Transverse colon (tissue), 4 donors: ENCODE data around the gene THSD4.

Experiments
- EP300 ChIP-seq: sonication (generic); formaldehyde crosslinking; IDR thresholded peaks from one replicate; pipeline ENCODE4 v1.6.1; 2017; ENCODE audit warnings: antibody characterized with exemption, low read depth
- POLR2A ChIP-seq: fragments of 450-650 bp; IDR thresholded peaks from one replicate; pipeline ENCODE4 v1.6.1; 2016; ENCODE audit warnings: antibody characterized with exemption, mild to moderate bottlenecking, moderate library complexity
- POLR2AphosphoS5 ChIP-seq, 3 donors: sonication (generic); formaldehyde crosslinking; IDR thresholded peaks; one replicate each; pipeline ENCODE4 v1.6.1; 2016; ENCODE audit warnings: antibody characterized with exemption in 3 of 3
- TF ChIP-seq, protein P1 (sequence below), 5 experiments: fragments of 200-600 bp in 3 of 5; fragments of 450-650 bp in 2 of 5; sonication (generic) in 3 of 5; IDR thresholded peaks; 1 replicate in 2 of 5; 2 replicates in 3 of 5; pipeline ENCODE4 v1.5.1; 2016 to 2017; ENCODE audit warnings: antibody characterized with exemption in 5 of 5, inconsistent platforms in 3 of 5, mild to moderate bottlenecking in 2 of 5, moderate library complexity in 1 of 5

DNA sequence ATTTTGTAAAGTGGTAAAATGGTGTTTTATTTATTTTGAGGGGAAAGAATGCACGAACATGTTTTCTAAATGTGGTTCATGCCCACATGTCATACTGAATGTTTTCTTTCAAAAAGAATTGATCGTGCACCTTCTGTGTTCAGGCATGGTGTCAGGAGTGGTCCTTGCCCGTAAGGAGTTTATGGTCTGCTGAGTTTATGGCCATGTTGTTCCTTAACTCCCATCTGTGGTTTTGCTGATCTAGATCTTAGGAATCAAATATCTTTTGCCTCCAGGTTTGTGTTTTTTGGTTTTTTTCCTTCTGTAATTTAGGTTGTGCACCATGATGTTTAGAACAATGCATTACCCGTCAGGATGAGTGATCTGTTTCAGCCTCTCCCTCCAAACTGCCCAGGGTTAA is 390.7 kb downstream of the THSD4 start:
- TF ChIP-seq POLR2A (no peak), EP300 (no peak), POLR2AphosphoS5 (IDR thresholded peaks at IDR 0.05) (no peak)
- TF ChIP-seq, protein P1, sequence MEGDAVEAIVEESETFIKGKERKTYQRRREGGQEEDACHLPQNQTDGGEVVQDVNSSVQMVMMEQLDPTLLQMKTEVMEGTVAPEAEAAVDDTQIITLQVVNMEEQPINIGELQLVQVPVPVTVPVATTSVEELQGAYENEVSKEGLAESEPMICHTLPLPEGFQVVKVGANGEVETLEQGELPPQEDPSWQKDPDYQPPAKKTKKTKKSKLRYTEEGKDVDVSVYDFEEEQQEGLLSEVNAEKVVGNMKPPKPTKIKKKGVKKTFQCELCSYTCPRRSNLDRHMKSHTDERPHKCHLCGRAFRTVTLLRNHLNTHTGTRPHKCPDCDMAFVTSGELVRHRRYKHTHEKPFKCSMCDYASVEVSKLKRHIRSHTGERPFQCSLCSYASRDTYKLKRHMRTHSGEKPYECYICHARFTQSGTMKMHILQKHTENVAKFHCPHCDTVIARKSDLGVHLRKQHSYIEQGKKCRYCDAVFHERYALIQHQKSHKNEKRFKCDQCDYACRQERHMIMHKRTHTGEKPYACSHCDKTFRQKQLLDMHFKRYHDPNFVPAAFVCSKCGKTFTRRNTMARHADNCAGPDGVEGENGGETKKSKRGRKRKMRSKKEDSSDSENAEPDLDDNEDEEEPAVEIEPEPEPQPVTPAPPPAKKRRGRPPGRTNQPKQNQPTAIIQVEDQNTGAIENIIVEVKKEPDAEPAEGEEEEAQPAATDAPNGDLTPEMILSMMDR (IDR thresholded peaks at IDR 0.05): no peak
